HUDEP-2 (cell line): ENCODE data around the gene SYNE4.
"Not testable (repeated sequence)": the region's sequence is repeated elsewhere in the genome, so short reads cannot be mapped to it uniquely, and the experiment has no call there.

Experiments used
- DNase-seq, 76 experiments: peaks; one replicate each; lab custom pipeline; 2025; ENCODE audit not compliant: unreplicated experiment in 76 of 76; lab: John Stamatoyannopoulos, UW

SYNE4 gene, protein sequence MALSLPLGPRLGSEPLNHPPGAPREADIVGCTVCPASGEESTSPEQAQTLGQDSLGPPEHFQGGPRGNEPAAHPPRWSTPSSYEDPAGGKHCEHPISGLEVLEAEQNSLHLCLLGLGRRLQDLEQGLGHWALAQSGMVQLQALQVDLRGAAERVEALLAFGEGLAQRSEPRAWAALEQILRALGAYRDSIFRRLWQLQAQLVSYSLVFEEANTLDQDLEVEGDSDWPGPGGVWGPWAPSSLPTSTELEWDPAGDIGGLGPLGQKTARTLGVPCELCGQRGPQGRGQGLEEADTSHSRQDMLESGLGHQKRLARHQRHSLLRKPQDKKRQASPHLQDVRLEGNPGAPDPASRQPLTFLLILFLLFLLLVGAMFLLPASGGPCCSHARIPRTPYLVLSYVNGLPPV

DNA sequence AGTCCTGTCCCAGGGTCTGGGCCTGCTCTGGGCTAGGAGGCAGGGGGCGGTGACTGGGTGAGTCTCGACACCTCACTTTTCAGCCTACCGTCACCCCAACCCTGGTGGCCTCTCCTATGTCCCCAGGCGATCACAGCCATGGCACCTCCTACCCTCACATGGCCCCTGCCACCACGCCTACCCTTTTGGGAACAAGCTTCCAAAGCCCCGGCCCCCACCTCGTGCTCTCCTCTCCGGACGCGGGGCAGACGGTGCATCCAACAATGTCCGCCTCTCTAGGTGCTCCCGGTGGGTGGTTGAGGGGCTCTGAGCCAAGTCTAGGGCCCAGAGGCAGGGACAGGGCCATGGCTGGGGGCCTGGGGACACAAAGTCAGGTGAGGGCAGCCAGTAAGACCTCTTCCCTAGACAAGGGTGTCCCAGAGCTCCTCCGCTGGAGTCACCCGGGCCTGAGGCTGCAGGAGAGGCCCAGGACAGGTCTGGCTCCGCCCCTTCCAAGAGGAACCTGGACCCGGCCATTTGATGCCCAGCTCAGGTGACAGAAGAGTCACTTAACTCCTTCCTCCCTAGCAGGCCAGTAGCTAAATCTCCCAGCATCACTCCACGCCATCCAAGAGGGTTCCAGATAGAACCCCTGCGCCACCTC, at the start of gene SYNE4:
SYNE4 (minus strand) TSS at position 478 of the 643 bp plus-strand sequence; CDS start at position 346, 132 bp downstream.
- no peak for DNase-seq

DNA sequence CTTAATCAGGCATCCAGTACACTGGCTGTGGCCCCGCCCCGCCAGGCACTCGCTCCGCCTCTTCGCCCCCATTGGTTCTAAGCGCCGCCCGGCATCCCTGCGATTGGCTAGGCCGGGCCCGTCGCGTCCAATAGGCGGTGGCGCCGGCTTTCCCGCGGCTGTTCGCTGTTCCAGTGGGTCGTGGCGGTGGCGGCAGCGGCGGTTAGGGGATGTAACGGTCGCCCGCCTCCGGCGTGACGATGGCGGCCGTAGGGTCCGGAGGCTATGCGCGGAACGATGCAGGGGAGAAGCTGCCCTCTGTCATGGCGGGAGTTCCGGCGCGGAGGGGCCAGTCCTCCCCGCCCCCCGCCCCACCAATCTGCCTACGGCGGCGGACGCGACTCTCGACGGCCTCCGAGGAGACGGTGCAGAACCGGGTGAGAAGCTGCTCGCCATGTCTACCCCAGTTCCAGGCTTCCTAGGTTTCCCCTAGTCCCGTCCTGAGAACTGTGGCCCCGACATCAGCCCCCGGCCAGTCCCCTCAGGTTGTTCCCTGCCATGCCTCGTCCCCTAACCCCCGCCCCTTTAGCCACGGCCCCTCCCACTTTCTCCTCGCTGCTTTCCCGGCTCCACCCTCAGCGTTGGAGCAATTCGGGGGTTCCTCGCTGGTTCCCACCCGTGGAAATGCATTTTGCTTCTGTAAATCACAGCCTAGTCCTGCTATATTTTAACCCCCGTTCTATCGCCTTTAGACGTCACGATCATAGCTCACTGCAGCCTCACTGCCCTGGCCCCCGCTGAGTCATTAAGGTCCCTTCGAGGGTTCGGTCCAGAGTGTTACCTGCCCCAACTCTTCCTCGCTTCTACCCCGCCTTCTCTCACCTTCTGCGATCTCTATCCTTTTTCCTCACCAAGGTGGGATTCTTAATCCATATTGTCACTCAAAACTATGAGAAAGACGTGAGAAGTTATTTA, 46.4 kb upstream of the SYNE4 start, which contains the start of gene WDR62:
WDR62 (plus strand) TSS at position 165 of the 954 bp plus-strand sequence; CDS start at position 240, 75 bp downstream.
- peak in 75 of 76 experiments; percentile 79 to 100 (median 97) for DNase-seq

DNA sequence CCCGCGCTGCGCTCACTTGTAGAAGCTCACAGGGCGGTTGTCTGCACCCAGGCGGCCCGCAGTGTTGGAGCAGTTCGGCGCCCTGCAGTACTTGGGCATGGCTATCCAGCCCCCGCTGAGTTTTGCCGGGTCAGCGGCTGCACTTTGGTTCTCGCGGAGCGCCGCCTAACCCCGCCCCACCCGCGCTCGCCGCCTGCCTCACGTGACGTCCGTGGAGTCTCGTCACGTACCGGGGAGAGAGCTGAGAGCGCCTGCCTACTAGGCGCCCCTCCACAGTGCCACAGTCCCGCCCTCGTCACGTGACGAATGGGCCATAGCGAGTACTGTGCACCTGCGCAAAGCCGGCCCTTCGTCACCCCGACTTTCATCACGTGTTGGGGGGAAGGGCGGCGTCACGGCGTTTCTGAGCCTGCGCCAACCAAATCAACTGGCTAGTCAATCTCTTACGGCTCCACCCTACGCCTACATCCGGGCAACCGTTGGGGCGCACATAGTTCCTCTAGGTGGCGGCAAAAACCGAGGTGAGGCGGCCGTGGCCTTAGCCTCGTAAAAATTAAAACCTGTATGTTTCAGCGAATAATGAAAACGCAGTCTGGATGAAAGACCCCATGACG, 45.6 kb upstream of the SYNE4 start, which contains the start of gene THAP8:
THAP8 (minus strand) TSS at position 167 of the 614 bp plus-strand sequence; CDS start at position 99, 68 bp downstream.
- DNase-seq: peak; percentile 95 to 100 (median 100)

DNA sequence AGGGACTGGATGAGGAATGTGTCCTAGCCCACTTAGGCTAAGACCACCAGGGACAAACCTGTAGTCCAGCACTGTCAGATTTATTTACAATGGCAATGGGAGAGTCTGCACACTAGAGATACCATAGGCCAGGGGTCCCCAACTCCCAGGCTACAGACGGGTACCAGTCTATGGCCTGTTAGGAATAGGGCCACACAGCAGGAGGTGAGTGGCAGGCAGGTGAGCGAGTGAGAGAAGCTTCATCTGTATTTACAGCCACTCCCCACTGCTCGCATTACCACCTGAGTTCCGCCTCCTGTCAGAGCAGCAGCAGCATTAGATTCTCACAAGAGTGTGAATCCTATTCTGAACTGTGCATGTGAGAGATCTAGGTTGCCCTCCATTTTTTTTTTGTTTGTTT, 43.0 kb upstream of the SYNE4 start:
- DNase-seq: no peak

DNA sequence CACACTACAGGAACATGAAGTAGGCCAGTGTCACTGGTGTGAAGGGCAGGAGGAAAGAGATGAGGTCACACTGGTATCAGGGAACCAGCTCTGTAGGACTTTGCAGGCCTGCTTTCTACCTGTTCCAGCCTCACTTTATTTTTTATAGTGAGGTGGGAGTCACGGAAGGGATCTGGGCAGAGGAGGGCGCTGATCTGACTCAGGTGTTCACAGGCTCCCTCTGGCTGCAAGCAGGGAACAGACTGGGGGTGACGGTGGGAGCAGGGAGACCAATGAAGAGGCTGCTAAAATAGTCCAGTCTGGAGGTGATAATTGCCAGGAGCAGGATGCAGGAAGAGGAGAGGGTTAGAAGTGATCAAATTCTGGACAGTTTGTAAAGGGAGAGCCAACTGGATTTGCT, 42.6 kb upstream of the SYNE4 start:
- DNase-seq: peak in 2 of 76 experiments; percentile 10 to 13

DNA sequence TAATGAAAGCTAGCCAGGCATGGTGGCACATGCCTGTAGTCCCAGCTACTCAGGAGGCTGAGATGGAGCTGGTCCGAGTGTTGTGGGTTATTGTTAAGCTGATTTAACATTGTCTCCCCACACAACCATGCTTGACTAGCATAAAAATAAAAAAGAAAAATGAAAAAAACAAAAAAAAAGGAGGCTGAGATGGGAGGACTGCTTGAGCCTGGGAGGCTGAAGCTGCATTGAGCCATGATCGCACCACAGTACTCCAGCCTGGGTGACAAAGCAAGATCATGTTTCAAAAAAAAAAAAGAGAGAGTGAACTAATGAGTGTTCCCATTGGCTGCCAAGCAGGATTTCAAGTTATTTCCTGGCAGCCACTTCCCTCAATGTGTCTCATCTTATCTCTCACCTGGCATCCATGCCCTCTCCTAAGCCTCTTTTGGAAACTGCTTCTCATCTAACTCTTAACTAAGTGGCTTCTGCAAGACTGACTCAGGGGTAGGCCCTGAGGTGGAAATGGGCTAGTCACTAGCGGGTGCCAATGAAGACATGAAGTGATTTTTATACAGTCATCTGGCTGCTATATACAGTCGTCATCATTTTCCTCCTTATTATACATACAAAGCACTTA, 40.6 kb upstream of the SYNE4 start:
- peak in 1 of 76 experiments; percentile 4 for DNase-seq

DNA sequence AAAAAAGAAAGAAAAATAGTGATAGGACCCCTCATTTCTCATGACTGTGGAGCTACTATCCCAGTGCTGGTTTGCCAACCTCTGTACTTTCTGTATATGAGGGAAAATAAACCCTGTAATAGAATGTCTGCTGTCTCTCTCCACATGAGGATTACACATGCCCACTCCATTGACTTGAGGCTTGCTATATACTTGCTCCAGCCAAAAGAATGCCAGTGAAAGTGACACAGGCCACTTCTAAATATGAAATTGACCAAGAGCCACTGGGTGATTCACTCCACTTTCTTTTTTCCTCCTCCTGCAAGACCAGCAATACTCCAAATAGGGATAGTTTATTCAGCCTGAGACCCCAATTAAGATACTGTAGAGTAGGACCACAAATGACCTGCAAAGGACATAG, 39.2 kb upstream of the SYNE4 start:
- no peak for DNase-seq

DNA sequence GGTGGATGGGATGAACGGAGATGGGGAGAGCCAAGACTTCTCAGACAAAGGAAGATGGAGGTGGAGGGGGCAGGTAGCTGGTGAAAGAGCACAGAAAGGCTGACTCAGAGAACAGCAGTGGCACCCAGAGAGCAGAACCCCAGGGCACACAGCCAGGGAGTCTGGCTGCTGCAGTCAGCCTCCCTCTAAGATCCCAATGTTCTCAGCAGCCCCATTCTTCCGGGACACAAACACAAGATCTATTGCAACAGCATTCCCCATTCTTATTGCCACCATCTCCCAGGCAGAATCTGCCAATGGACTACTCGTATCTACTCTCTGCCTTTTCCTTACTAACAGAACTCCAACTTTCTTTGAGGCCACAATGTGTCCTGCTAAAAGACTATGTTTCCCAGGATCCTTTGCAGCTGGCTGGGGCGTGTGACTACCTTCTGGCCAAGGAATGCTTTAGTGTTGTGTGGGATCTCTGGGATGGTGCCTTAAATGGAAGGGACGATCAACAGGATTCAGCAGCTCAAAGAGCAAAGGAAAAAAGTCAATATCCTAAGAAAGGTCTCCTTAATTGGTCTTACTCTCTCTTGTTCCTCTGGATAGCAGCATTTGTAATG, 37.9 kb upstream of the SYNE4 start:
- DNase-seq: no peak

DNA sequence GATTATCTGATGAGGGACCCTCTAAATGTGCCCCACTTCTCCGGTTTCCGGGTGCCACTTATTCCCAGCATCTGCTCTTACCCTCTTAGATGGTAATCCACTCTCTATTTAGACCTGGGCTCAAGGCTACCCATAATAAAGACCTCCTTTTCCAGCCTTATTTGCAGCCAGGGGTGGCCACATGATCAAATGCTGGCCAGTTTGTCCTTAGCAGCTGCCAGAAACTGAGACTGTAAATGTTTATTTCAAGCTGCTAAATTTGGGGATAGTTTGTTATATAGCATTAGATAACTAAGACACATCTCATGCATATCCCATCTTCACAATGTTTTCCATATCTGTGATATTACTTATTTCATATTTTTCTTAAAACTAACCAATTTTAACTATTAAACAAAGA, 35.3 kb upstream of the SYNE4 start:
- DNase-seq: no peak

DNA sequence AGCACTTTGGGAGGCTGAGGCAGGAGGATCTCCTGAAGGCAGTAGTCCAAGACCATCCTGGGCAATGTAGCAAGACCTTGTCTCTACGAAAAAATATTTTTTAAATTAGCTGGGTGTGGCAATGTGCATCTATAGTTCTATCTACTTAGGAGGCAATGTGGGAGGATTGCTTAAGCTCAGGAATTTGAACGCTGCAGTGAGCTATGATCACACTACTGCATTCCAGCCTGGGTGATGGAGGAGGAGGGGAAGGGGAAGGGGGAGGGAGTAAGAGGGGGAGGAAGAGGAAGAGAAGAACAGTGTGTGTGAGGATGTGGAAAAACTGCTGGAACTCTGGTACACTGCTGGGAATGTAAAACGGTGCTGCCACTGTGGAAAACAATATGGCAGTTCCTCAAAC, 33.2 kb upstream of the SYNE4 start:
- DNase-seq: no peak

DNA sequence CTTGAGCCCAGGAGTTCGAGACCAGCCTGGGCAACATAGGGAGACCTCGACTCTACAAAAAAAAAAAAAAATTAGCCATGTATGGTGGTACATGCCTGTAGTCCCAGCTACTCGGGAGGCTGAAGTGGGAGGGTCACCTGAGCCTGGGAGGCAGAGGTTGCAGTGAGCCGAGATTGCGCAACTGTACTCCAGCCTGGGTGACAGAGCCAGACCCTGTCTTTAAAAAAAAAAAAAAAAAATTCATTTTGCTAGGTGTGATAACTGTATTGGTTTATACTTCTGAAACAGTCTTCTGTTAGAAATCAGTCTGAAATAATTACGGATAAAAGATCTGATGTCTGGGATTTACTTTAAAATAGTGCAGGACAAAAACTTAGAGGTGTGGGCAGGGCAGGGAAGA, 32.5 kb upstream of the SYNE4 start:
- not testable (repeated sequence) for DNase-seq

DNA sequence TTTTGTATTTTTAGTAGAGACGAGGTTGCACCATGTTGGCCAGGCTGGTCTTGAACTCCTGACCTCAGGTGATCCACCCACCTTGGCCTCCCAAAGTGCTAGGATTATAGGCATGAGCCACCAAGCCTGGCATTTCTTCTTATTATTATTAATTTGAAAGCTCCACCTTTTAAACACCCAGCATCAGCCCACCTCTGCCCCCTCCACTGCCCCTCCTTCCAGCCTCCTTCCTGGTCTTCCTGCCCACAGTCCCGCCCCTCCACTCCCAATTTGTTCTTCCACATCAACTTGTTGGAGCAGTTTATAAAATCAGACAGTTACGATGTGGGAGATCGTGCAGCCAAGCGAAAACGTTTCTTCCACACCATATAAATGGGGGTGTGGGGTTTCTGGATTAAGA, 31.9 kb upstream of the SYNE4 start:
- DNase-seq: no peak

DNA sequence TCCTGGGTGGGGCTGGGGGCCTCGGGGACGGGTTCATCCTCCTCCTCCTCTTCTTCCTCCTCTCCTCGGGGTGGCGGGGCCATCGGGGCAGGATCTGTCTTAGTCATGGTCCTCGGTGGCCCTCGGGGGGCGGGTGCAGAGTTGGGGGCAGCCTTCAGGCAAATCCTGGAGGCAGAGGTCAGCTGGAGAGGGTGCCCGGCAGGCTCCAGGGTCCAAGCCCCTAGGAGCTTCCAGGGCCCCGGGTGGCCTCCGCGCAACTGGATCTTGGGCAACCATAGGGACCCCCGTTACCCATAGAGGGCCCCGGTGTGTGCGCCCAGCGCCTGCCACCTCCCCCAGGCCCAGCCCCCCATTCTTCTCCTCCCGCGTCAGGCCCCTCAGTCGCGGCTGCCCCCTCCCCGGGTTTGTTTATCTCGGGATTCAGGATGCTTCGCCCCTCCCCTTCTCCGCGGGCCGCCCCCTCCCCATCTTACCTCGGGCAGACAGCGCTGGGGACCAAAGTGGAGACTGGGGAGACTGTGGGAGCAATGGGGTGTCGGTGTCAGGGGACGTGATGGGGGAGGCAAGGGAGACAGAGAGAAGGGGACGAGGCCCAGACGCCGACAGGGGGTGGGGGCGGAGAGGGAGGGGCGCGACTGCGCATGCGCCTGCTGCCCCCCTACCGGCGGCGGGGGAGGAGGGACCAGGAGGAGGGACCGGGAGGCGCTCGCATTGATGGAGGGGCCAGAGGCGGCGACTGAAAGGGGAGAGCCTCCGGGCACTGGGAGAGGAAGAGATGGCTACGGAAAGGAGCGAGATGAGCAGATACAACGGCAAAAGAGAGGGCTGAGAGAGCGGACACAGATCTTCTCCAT, 23.9 kb upstream of the SYNE4 start, which contains the start of gene CLIP3:
CLIP3 (minus strand) TSS at position 623 of the 854 bp plus-strand sequence; CDS start at position 107, 516 bp downstream.
- DNase-seq: no peak

DNA sequence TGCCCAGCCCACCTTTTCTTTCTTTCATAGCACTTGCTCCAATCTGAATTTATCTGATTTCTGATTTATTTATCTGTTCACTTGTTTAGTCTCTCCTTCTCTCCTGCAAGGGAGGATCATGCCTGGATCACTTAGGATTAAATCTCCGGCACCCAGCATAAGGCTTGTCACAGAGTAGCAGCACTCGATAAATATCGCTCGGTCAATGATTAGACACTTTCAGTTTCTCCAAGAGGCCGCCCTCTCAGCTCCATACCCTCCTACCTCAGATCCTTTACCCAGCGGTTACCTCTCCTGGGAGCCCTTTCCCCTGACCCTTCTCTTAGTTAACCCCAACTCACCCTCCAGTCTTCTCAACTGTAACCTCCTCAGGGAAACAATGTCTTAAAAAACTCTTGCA, 22.7 kb upstream of the SYNE4 start:
- no peak for DNase-seq

DNA sequence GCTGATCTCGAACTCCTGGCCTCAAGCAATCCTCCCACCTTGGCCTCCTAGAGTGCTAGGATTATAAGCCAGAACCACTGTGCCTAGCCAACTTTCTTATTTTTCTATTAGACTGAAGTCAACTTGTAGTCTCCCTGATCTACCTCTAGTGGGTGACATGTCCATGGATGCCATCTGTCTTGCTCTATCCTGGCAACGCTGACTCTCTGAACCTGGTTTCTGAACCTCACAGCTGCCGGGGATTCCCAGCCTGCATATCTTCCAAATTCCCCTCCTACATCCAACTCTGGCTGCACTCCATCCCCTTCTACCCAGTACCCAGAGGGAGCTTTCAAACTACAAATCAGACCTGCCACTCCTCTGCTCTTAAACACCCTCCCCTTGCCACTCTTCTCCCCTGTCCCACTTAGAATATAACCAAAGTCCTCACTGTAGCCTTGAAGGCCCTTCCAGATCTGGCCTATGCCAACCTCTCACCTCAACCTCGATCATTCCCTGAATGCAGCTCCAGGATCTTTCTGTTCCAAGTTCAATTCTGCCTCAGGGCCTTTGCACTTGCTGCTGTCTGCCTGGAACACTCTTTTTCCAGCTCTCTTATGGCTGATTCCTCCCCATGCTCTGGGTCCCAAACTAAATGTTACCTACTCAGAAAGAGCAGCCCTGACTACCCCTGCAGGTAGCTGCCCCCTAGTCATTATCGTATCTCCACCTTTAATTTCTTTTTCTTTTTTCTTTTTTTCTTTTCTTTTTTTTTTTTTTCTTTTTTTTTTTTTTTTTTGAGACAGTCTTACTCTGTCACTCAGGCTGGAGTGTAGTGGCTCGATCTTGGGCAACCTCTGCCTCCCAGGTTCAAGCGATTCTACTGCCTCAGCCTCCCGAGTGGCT, 21.9 kb upstream of the SYNE4 start:
- peak in 1 of 76 experiments; percentile 9 for DNase-seq

DNA sequence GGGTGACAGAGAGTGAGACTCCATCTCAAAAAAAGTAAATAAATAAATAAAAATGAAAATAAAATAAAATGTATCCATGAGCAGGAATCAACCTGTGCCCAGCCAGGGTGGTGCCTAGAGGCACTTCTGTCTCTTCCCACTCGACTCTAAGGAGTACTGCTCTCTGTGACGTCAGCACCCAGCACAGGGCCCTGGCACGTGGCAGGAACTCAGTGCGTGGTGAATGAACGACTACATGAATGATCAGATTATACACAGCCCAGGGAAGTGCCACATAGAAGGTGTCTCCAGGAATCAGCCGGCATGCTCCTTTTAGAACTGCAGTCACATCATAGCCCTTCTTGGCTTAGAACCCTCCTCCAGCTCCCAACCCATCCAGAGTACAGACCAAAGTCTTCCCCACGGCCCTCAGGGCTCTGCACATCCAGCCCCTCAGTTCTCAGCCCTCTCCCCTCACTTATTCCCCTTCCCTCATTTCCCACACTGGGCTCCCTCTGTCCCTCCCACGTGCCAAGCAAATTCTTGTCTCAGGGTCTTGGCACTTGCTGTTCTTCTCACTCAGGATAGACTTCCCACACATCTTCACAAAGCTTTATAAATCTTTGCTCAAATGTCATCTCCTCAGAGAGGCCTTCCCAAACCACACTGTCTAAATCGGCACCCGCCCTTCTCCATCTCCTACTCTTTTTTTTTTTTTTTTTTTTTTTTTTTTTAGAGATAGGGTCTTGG, 19.9 kb upstream of the SYNE4 start:
- DNase-seq: no peak

DNA sequence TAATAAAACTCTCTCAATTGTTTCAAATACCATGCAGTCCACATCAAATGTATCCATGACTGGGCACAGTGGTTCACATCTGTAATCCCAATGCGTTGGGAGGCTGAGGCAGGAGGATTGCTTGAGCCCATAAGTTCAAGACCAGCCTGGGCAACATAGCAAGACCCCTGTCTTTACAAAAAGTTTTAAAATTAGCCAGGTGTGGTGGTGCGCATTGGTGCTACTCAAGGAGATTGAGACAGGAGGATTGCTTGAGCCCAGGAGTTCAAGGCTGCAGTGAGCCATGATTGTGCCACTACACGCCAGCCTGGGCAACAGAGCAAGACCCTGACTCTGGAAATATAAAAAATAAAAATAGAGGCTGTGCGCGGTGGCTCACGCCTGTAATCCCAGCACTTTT, 19.1 kb upstream of the SYNE4 start:
- no peak for DNase-seq
